CMK (cell line): Measurements from ENCODE around the gene CDH13.

Experiments used
- DNase-seq: peaks from one replicate; pipeline ENCODE4 v3.0.0-alpha.2; 2010; ENCODE audit warnings: low read depth

CDH13 gene

GRCh38 chr16:82954224-82954929, 327.6 kb downstream of the CDH13 start:
- no peak for DNase-seq

DNA sequence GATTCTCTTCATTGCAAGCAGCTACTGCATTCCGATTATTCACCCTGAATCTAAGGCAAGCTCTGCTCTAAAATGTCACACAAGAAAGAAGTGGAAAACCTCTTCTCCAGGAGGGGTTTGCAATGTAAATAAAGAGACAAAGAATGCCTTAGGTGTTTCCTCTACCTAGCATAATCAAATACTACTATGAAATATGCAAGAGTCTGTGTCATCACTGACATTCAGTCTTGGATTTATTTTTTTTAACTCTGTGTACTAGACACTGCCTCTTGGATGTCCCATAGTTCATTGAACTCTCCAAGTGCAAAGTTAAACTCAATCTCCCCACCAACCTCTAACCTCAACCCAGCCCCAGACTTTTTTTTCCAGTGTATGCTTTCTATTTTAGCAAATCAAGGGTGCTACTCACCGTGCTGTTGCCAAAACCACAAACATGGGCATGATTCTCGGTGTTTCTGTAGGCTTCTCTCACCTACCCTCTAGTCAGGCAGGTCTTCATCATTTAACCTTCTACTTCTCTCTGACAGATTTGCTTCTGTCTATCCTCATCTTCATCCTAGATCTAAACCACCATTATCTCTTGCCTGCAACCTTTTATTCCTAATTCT, 329.1 kb downstream of the CDH13 start:
- DNase-seq = no peak

DNA sequence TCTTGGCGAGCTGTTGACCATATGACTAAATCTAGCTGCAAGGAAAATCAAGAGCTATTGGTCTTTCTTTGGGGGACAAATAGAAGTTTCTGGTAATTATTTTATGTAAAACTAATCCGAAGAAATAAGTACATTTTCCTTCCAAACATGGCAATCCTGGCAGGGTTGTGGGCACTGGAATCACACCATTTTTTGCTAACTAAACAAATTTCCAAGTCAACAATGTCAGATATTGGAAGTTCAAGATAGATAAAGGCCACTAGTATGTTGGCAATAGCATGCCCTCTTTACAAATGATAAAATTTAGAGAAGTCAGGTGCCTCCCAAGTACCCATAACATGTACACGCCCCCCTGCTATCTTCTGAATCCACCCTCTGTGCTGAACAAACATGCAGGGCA, 330.4 kb downstream of the CDH13 start:
- no peak for DNase-seq

- no peak for DNase-seq
These were observed 334.1 kb downstream of the CDH13 start for GRCh38 chr16:82960918-82961317.

DNA sequence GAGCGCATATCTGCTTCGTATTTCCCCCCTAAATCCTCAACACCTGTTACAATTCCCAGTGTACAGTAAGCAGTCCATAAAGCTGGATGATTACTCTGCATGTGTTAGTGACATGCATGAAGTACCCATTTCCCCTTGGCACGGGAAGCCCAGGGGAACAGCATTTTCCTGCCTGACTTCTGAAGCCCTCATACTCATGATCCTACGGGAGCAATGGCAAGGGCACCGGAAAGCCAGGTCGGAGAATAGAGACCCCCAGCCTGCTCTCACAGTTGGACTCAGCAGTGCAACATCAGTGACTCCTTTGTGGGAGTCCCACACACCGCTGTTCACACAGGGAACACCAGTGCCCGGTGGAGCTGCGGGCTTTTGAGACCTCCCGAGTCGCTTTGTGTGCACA, 336.9 kb downstream of the CDH13 start:
- DNase-seq = no peak

DNA sequence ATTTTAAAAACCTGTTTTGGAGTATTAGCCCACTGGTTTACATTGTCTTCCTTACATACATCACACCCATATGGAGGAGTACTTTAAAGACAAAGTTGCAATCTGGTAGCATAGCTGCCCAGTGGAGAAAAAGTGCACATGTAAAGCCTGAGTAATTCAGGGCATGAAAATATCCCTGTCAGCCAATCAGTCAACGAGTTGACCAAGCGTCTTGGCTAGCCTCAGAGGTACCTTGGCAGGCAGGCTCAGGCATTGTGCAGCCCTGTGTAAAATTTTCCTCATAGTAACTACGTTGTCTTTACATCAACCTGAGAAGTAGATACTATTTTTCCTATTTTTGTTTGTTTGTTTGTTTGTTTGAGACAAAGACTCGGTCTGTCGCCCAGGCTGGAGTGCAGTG, 339.0 kb downstream of the CDH13 start:
- DNase-seq = no peak

- DNase-seq = no peak
These were observed 340.7 kb downstream of the CDH13 start for GRCh38 chr16:82967424-82967823.

DNA sequence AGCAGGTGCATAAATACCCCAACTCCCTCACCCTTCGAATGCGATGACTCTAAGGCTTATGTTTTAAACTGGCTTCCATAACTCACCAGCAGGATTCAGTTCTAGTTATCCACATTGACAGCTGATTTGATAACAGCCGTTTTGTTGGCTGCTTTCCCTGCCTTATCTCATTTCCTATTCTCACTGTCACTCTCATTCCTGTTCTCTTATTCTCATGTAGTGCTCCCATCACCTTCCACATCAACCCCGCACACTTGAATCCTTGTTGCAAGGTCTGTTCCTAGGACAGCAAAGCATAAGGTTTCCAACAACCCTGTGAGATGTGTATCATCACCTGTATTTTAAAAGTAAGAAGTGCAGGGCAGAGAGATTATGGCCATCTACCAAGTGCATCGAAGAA, 344.4 kb downstream of the CDH13 start:
- no peak for DNase-seq

- DNase-seq = no peak
These were observed 345.7 kb downstream of the CDH13 start for GRCh38 chr16:82972331-82972919.

- DNase-seq = no peak
These were observed 352.8 kb downstream of the CDH13 start for GRCh38 chr16:82979406-82980111.

DNA sequence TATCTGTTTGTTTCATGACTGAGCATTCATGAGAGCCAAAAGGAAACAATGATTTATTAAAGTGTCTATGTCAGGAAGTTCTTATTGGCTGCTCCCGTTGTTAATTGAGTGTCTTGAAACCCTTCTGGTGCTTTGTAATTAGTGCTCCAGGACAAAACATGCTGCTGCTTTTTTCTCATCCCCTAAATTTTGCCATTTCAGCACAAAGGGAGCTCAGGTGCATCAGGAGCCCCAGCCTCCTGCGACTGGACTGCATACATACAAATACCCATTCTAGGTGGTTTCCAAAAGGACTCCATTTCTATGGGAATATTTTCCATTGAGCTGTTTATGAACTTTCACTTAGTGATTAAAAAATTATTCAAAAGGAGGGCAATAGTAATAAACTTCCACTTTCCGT, 354.0 kb downstream of the CDH13 start:
- DNase-seq = no peak

DNA sequence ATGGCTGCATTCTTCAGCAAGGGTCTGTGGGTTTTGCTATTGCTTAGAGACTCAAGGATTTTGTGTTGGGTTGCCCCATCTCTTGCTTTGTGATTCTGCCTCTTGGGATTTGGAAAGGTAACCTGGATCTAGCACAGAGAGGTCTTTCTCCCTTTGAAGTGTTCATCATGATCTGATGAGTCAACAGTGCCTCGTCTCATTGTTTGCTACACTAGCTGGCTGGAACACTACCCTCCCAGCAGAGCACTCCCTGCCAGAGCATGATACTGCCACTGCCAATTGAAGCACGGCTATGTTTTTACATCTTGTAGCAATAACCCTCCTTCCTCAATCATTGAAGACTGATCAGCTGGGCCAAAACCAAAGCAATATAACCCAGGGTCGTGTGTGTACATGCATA, 361.0 kb downstream of the CDH13 start:
- DNase-seq = no peak

GRCh38 chr16:82990155-82990554, 363.4 kb downstream of the CDH13 start:
- no peak for DNase-seq

- DNase-seq = no peak
These were observed 364.6 kb downstream of the CDH13 start for GRCh38 chr16:82991410-82991809.

GRCh38 chr16:82991966-82992675, 365.4 kb downstream of the CDH13 start:
- no peak for DNase-seq

DNA sequence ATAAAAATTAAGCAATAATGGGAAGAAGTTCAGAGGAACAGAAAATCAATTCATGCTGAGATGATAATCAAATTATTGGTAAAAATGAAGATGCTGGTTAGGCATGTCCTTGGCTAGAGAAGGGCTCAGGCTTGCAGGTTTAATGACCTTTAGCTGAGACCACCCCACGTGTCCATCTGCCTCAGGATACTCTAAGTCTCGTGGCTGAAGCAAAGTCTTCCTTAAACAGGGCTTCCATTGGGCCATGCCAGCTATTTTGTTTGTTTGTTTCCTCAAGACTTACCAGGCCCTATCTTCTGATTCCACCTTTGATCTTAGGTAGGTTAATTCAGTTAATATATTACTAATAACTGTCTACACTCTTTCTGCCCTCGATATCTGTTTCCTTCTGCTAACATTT, 366.0 kb downstream of the CDH13 start:
- no peak for DNase-seq

- no peak for DNase-seq
These were observed 366.6 kb downstream of the CDH13 start for GRCh38 chr16:82993415-82993814.

GRCh38 chr16:82993926-82994325, 367.2 kb downstream of the CDH13 start:
- no peak for DNase-seq

DNA sequence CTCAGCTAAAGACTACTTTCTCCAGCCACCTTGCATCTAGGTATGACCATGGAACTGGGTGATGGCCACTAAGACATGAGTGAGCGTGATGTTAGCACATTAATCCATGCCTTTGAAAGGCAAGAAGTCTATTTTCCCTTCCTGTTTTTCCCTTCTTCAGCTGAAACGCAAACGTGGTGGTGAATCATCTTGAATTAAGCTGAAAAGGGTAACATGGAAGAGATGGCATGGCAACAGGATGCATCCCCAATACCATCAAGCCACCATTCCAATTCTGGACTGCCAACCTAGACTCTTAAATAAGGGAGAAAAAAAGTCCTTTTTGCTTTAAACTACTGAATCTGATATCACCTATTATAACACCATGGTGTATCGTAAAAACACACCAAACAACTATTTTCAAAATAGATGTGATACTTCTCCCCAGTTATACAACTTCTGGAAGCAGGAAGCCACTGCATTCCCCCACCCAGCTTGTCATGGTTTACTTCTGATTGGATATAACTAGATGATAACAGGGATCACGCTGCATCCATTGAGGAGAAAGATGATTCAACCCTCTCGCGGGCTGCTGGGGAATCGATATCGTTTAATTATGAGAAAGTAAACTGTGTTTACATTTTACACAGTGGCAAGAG, 368.6 kb downstream of the CDH13 start:
- DNase-seq = no peak

- DNase-seq = no peak
These were observed 369.2 kb downstream of the CDH13 start for GRCh38 chr16:82995924-82996441.

DNA sequence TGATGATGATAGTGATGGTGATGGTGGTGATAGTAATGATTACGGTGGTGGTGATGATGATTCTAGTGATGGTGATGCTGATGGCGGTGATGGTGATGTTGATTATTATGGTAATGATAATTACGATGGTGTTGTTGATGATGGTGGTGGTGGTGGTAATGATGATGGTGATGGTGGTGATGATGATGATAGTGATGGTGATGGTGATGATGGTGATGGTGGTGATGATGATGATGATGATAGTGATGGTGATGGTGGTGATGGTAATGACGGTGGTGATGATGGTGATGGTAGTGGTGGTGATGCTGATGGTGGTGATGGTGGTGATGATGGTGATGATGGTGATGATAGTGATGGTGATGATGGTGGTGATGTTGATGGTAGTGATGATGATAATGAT, 370.0 kb downstream of the CDH13 start:
- DNase-seq = no peak

GRCh38 chr16:82999711-83000110, 372.9 kb downstream of the CDH13 start:
- DNase-seq = no peak
